AG04450 (cell line): ENCODE results near the gene PIP5K1C. TPM values are rescaled to one million over a fixed set of nuclear protein-coding genes. Genes with fewer than 3 reads are reported as not detected.

Experiments used
- CTCF ChIA-PET: fragments of 300-600, 350-600 bp; formaldehyde crosslinking; extraction: SDS; loops from one replicate; lab custom pipeline; 2022; ENCODE audit warnings: antibody characterized with exemption, inconsistent platforms; lab: Charles Lee
- POLR2A ChIA-PET: fragments of 350-600 bp; formaldehyde crosslinking; extraction: SDS; loops from one replicate; lab custom pipeline; 2021; ENCODE audit warnings: antibody characterized with exemption, inconsistent platforms; lab: Yijun Ruan, JAX
- DNase-seq: peaks from one replicate; pipeline ENCODE4 v3.0.0-alpha.2; 2011; ENCODE audit warnings: low read depth, low spot score
- H3K27ac ChIP-seq: one replicate; pipeline ENCODE4 v1.5.1; 2012; ENCODE audit warnings: low read depth, low read length, control low read depth
- H3K27me3 ChIP-seq: one replicate; pipeline ENCODE4 v1.6.0; 2012; ENCODE audit warnings: low read length; ENCODE audit not compliant: control insufficient read depth, insufficient read depth
- H3K4me3 ChIP-seq: 2 replicates; pipeline ENCODE4 v1.5.1; 2011; ENCODE audit warnings: mild to moderate bottlenecking, low read depth, low read length, control low read depth
- H3K9me3 ChIP-seq: 2 replicates; pipeline ENCODE4 v1.5.1; 2012; ENCODE audit warnings: low read length; ENCODE audit not compliant: control insufficient read depth, insufficient read depth
- polyA plus RNA-seq: library from polyadenylated mRNA; depleted of rRNA; stranded (reverse); fragments of >200 nt; gene quantifications from 2 replicates; pipeline ENCODE4 v1.2.3, GENCODE V29; 2011
- TF ChIP-seq, protein P1 (sequence below): IDR thresholded peaks from 2 replicates; pipeline ENCODE4 v1.5.1; 2011; ENCODE audit warnings: low read depth, low read length, control low read depth, inconsistent platforms

PIP5K1C gene
- polyA plus RNA-seq, 1 experiment, result 10.3 TPM

DNA sequence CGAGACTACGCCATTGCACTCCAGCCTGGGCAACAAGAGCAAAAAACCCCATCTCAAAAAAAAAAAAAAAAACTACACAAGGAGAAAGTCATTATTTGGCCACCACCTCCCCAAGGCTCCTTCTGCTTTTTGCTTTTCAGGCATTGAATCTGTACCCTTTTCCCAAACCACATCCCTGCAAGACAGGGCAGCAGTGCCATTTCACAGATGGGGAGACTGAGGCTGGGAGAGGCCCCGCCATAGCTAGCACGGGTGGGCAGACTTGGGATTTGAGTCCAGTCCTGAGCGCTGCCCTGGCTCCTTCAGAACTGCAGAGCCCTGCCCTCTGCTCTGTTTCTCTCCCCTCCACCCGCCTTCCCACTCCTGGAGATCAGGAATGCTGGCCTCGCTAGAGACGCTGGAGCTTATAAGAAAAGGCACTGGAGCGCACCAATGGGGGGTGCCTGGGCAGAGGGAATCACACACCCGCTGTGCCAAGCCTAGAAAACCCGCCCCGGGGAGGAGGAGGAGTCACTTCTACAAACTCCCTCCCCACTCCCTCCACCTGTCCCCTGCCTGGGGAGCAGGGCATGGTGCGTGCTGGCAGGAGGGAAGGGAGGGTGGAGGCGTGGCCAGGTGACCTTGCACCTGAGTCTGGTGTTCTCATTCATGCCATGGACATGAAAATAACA lies 25.5 kb upstream of the PIP5K1C start:
- ChIA-PET POLR2A (no interaction called here), CTCF (no interaction called here)

DNA sequence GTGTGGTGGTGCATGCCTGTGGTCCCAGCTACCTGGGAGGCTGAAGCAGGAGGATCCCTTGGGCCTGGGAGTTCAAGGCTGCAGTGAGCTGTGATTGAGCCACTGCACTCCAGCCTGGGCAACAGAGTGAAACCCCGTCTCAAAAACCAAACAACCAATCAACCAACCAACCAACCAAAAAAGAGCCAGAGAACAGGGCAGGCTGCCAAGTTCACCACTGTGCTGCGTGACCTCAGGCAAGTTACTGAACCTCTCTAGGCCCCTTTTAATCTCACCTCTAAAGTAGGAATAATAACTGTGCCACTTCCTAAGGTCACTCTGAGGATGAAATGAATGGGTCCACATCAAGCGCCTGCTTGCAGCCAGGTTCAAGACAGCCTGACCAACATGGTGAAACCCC lies 24.9 kb upstream of the PIP5K1C start:
- Histone ChIP-seq H3K9me3 (peaks cover 11% of the 10 kb centered on the region; the same call in 1 of the 2 replicates), H3K4me3 (no peak overlapping the region), H3K27me3 (peaks cover 27% of the 10 kb centered on the region), H3K27ac (no peak overlapping the region)
- POLR2A ChIA-PET, result no interaction called here
- CTCF ChIA-PET, result interaction anchor here (0.8 kb wide), 1 partner anchor 29 kb away, joined by 3 read pairs; no protein-coding TSS in a partner anchor
- TF ChIP-seq, protein P1, sequence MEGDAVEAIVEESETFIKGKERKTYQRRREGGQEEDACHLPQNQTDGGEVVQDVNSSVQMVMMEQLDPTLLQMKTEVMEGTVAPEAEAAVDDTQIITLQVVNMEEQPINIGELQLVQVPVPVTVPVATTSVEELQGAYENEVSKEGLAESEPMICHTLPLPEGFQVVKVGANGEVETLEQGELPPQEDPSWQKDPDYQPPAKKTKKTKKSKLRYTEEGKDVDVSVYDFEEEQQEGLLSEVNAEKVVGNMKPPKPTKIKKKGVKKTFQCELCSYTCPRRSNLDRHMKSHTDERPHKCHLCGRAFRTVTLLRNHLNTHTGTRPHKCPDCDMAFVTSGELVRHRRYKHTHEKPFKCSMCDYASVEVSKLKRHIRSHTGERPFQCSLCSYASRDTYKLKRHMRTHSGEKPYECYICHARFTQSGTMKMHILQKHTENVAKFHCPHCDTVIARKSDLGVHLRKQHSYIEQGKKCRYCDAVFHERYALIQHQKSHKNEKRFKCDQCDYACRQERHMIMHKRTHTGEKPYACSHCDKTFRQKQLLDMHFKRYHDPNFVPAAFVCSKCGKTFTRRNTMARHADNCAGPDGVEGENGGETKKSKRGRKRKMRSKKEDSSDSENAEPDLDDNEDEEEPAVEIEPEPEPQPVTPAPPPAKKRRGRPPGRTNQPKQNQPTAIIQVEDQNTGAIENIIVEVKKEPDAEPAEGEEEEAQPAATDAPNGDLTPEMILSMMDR, result no peak
- no peak for DNase-seq

More for the DNA sequence above, 25.5 kb upstream of the PIP5K1C start:
- H3K9me3 ChIP-seq, result peaks cover 11% of the 10 kb centered on the region; the same call in 1 of the 2 replicates
- H3K4me3 ChIP-seq, result no peak overlapping the region
- H3K27me3 ChIP-seq, result peaks cover 25% of the 10 kb centered on the region
- no peak for DNase-seq
- H3K27ac ChIP-seq, result no peak overlapping the region
- TF ChIP-seq, protein P1, result no peak

DNA sequence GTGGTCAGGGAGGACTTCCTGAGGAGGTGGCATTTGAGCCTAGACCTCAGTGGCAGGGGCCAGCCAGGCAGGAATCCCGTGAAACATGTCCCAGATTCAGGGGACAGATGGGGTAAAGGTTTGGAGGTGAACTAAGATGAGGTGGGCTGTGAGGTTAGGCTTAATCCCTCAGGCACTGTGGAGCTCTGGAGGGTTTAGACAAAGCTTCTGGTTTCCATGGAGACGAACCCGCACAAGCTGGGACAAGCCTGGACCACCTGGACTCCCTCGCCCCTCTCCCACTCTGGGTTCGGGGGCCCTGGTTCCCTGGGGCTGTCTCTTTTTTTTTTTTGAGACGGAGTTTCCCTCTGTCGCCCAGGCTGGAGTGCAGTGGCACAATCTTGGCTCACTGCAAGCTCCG lies 23.6 kb upstream of the PIP5K1C start:
- H3K27ac ChIP-seq, result no peak overlapping the region
- TF ChIP-seq, protein P1, result no peak
- peaks cover 7% of the 10 kb centered on the region; the same call in 1 of the 2 replicates for H3K9me3 ChIP-seq
- H3K27me3 ChIP-seq, result peaks cover 27% of the 10 kb centered on the region
- no peak for DNase-seq
- POLR2A ChIA-PET, result interaction anchor here (0.6 kb wide), 1 partner anchor 498 kb away, joined by 3 read pairs; no protein-coding TSS in a partner anchor
- CTCF ChIA-PET, result no interaction called here
- no peak overlapping the region for H3K4me3 ChIP-seq

DNA sequence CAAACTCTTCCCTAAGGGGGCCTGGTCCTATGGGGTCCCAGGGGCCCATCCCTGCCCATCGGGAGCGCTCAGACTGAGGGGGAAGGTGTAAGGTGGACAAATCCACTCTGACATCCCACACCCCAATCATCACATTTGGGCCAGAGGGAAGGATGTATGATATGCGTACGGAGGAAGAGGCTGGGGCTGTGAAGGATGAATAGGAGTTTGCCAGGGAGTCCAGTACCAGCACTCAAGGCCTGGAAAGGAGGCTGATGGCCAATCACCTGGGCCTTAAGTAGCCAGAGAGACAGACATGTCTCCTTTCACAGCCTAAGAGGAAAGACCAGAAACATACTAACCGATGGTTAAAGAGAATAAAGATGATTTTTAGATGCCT lies 22.8 kb upstream of the PIP5K1C start:
- DNase-seq, result no peak
- TF ChIP-seq, protein P1, result no peak
- H3K27ac ChIP-seq, result no peak overlapping the region
- no peak overlapping the region for H3K4me3 ChIP-seq
- POLR2A ChIA-PET, result interaction anchor here (0.6 kb wide), 1 partner anchor 235 kb away, joined by 3 read pairs; no protein-coding TSS in a partner anchor
- peaks cover 27% of the 10 kb centered on the region for H3K27me3 ChIP-seq
- CTCF ChIA-PET, result no interaction called here
- peaks cover 7% of the 10 kb centered on the region; the same call in 1 of the 2 replicates for H3K9me3 ChIP-seq

DNA sequence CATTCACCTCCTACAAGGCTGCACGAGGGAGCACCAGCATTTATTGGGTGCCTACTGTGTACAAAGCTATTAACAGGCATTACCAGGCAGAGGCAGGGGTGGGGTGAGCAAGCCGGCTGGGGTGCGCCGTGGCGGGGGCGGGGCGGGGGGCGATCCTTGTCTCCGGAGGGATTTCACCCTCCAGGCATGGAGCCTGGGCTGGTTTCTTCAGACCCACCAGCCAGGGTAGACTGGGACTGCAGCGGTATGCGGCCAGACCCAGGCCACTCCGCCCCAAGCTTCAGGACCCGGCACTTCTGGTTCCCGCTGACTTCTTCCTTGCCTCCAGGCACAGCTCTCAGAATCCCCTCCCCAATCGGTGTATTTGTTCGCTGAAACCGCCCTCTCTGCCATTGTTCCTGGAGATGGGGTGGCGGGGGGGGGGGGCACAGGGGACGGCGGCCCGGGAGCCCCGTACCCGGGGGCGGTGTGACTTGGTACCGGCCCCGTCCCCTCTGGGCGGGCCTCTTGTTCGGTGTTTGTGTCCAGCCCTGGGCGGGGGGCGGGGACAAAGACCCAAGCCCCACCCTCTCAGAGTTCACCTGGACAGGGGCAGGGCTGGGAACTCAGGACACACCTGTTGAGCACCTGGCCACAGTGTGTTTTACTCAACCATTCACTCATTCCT lies 22.3 kb upstream of the PIP5K1C start:
- no peak for DNase-seq
- peaks cover 27% of the 10 kb centered on the region for H3K27me3 ChIP-seq
- TF ChIP-seq, protein P1, result no peak
- peaks cover 7% of the 10 kb centered on the region; the same call in 1 of the 2 replicates for H3K9me3 ChIP-seq
- H3K27ac ChIP-seq, result no peak overlapping the region
- ChIA-PET POLR2A (no interaction called here), CTCF (no interaction called here)
- H3K4me3 ChIP-seq, result no peak overlapping the region
